Activated CD4-positive, alpha-beta memory T cell treated with anti-CD3 and anti-CD28 coated beads, Interleukin-2, amount 10 ng/mL, durations not matched to agents 7 days and 5 days (primary cell): ENCODE results near the gene MYH7. TPM values are rescaled to one million over a fixed set of nuclear protein-coding genes. Genes with fewer than 3 reads are reported as not detected.

Source experiments
- CTCF ChIA-PET: fragments of 350-600 bp; sonication (Branson Sonifier 250); formaldehyde crosslinking; loops from one replicate; lab custom pipeline; 2021; ENCODE audit warnings: antibody characterized with exemption, inconsistent platforms; lab: Charles Lee
- POLR2A ChIA-PET: fragments of 350-600 bp; sonication (Branson Sonifier 250); formaldehyde crosslinking; loops from one replicate; lab custom pipeline; 2021; ENCODE audit warnings: antibody characterized with exemption; lab: Charles Lee
- DNase-seq: peaks from one replicate; pipeline ENCODE4 v3.0.0-alpha.2; 2020
- H3K27ac Mint-ChIP-seq: one replicate; pipeline ENCODE4 v1.8.0; 2021; ENCODE audit warnings: mild to moderate bottlenecking, mixed read lengths
- H3K27me3 Mint-ChIP-seq: one replicate; pipeline ENCODE4 v1.8.0; 2021; ENCODE audit warnings: mixed read lengths
- H3K36me3 Mint-ChIP-seq: one replicate; pipeline ENCODE4 v1.8.0; 2021; ENCODE audit warnings: low read depth, mixed read lengths
- H3K4me1 Mint-ChIP-seq: one replicate; pipeline ENCODE4 v1.8.0; 2021; ENCODE audit warnings: mixed read lengths
- H3K4me3 Mint-ChIP-seq: one replicate; pipeline ENCODE4 v1.8.0; 2021; ENCODE audit warnings: mild to moderate bottlenecking, mixed read lengths
- H3K9me3 Mint-ChIP-seq: one replicate; pipeline ENCODE4 v1.8.0; 2021; ENCODE audit warnings: mixed read lengths
- total RNA-seq, 2 experiments: library from RNA; stranded (reverse); gene quantifications; one replicate each; pipeline ENCODE4 v1.2.3, GENCODE V29; 2021

MYH7 gene
- total RNA-seq, 2 experiments from 2014 or later = 0.05 TPM; not detected in 1

GRCh38 chr14:23444314-23444713, 8.9 kb upstream of the MYH7 start:
- CTCF ChIA-PET = no interaction called here

GRCh38 chr14:23443881-23444280, 8.4 kb upstream of the MYH7 start:
- H3K4me1 Mint-ChIP-seq = peaks cover 10% of the 10 kb centered on the region
- H3K4me3 Mint-ChIP-seq = no peak overlapping the region
- no peaks in the 10 kb centered on the region for H3K9me3 Mint-ChIP-seq
- no peak overlapping the region for H3K27ac Mint-ChIP-seq
- H3K36me3 Mint-ChIP-seq = no peaks in the 10 kb centered on the region
- peak; percentile 8 for DNase-seq
- ChIA-PET CTCF (no interaction called here), POLR2A (no interaction called here)
- H3K27me3 Mint-ChIP-seq = peaks cover 4% of the 10 kb centered on the region

More at GRCh38 chr14:23444314-23444713, 8.9 kb upstream of the MYH7 start:
- Mint-ChIP-seq H3K27me3 (peaks cover 4% of the 10 kb centered on the region), H3K36me3 (no peaks in the 10 kb centered on the region), H3K4me1 (peaks cover 10% of the 10 kb centered on the region), H3K9me3 (no peaks in the 10 kb centered on the region), H3K27ac (no peak overlapping the region), H3K4me3 (no peak overlapping the region)
- POLR2A ChIA-PET = no interaction called here
- no peak for DNase-seq

- no peak overlapping the region for H3K27ac Mint-ChIP-seq
- no peak overlapping the region for H3K4me3 Mint-ChIP-seq
- H3K36me3 Mint-ChIP-seq = no peaks in the 10 kb centered on the region
- peaks cover 4% of the 10 kb centered on the region for H3K27me3 Mint-ChIP-seq
- H3K9me3 Mint-ChIP-seq = no peaks in the 10 kb centered on the region
- ChIA-PET POLR2A (no interaction called here), CTCF (interaction anchor here (1.6 kb wide), 1 partner anchor 63 kb away, joined by 5 read pairs; no protein-coding TSS in a partner anchor)
- H3K4me1 Mint-ChIP-seq = peaks cover 10% of the 10 kb centered on the region
- DNase-seq = peak; percentile 1
Observed at GRCh38 chr14:23443411-23443812, 8.0 kb upstream of the MYH7 start.

DNA sequence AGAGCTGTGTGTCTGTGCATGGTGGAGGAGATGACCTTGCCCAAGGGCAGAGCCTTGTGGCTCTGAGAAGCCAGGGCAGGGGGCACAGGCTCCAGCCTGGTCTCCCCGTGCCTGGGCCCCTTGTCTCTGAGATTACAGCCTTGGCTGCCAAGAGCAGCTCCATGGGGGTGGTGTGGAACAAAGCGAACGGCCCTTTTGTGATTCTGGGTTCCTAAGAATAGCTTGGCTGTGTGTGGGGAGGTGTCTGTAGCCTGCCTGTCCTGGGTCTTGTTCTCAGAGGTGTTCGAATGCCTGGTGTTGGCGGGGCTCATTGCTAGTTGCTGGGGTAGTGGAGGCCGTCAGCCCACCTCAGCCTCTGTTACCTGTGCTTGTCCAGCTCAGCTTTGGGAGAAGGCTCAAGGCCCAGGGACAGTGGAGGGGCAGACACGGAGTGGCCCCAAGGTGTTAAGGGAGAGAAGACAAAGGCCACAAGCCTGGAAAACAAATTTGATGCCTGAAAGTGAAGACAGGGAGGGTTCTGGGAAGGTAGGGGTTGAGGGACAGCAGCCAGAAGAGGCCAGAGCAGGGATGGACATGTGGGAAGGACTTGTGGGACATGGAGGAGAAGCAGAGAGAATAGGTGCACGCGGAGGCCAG, 7.4 kb upstream of the MYH7 start:
- Mint-ChIP-seq H3K4me1 (peaks cover 8% of the 10 kb centered on the region), H3K27me3 (peaks cover 4% of the 10 kb centered on the region), H3K9me3 (no peaks in the 10 kb centered on the region), H3K27ac (no peak overlapping the region), H3K36me3 (no peaks in the 10 kb centered on the region), H3K4me3 (no peak overlapping the region)
- peak; percentile 12 for DNase-seq
- ChIA-PET CTCF (interaction anchor here (0.6 to 1.6 kb wide), 2 partner anchors 63 to 147 kb away, joined by 4 to 5 read pairs; no protein-coding TSS in a partner anchor), POLR2A (no interaction called here)

DNA sequence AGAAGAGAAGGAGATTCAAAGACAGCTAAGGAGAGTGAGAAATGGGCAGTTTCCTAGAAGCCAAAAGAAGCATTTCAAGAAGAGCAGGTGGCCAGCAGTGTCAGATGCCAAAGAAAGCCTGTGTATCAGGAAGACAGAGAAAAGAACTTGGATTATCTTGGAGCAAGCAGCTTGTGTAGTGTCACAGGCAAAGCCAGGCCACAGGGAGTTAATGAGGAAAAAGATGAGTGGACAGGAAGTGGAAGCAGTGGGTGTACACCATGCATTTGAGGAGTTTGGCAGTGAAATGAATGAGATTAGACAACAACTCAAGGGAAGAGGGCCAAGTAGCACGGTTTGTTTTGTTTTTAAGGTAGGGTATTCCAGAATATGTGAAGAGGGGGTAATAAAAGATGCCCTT, 5.6 kb upstream of the MYH7 start:
- no peak overlapping the region for H3K27ac Mint-ChIP-seq
- H3K36me3 Mint-ChIP-seq = no peaks in the 10 kb centered on the region
- no peaks in the 10 kb centered on the region for H3K9me3 Mint-ChIP-seq
- POLR2A ChIA-PET = no interaction called here
- H3K4me1 Mint-ChIP-seq = no peaks in the 10 kb centered on the region
- no peak overlapping the region for H3K4me3 Mint-ChIP-seq
- peaks cover 4% of the 10 kb centered on the region for H3K27me3 Mint-ChIP-seq
- CTCF ChIA-PET = no interaction called here
- DNase-seq = peak; percentile 4

- H3K4me1 Mint-ChIP-seq = no peaks in the 10 kb centered on the region
- H3K27me3 Mint-ChIP-seq = peaks cover 10% of the 10 kb centered on the region
- H3K27ac Mint-ChIP-seq = no peak overlapping the region
- DNase-seq = peak; percentile 7
- H3K9me3 Mint-ChIP-seq = no peaks in the 10 kb centered on the region
- no peaks in the 10 kb centered on the region for H3K36me3 Mint-ChIP-seq
- H3K4me3 Mint-ChIP-seq = no peak overlapping the region
- ChIA-PET CTCF (no interaction called here), POLR2A (no interaction called here)
Observed at GRCh38 chr14:23439107-23439835, 3.8 kb upstream of the MYH7 start.

DNA sequence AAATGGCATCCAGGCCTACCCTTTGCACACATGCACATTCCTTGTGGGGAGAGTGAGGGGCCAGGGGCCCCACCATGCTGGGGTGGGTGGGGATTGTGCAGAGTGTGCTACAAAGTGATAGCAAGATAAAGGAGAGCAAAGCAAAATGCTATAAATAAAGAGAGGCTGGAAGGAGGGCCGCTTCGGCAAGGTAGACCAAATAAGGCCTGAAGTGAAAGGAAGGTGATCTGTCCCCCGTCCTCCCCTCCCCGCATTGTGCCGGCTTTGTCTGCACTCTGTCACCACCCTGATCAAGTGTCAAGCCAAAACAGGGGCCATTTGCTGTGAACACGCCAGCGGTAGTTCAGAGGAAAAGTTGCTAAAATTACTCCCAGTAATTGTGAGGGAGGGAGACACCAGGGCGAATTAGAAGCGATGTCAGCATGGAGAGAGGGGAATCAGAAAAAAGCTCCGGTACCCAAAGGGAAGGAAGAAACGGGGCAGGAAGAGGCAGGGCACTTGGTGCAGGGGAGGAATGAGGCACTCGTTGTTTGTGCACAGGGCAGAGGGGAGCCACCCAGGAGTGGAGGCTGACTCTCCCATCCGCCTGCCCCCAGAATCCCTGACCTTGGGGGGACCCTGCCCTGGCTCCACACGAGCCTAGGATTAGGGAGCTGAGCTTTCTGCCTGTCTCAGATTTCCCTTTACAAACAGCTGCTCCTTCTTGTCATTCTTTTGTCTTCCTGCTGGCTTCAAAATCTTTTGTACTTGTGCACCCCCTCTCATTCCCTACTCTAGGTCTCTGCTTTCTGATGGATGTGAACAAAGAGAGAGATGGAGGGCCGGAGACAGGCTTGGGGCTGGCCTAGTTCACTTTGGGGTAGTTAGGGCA, 2.9 kb upstream of the MYH7 start:
- DNase-seq = peak; percentile 5
- H3K27me3 Mint-ChIP-seq = peaks cover 10% of the 10 kb centered on the region
- POLR2A ChIA-PET = no interaction called here
- no peaks in the 10 kb centered on the region for H3K36me3 Mint-ChIP-seq
- no peaks in the 10 kb centered on the region for H3K4me1 Mint-ChIP-seq
- no peaks in the 10 kb centered on the region for H3K9me3 Mint-ChIP-seq
- no peak overlapping the region for H3K4me3 Mint-ChIP-seq
- no peak overlapping the region for H3K27ac Mint-ChIP-seq
- CTCF ChIA-PET = no interaction called here

DNA sequence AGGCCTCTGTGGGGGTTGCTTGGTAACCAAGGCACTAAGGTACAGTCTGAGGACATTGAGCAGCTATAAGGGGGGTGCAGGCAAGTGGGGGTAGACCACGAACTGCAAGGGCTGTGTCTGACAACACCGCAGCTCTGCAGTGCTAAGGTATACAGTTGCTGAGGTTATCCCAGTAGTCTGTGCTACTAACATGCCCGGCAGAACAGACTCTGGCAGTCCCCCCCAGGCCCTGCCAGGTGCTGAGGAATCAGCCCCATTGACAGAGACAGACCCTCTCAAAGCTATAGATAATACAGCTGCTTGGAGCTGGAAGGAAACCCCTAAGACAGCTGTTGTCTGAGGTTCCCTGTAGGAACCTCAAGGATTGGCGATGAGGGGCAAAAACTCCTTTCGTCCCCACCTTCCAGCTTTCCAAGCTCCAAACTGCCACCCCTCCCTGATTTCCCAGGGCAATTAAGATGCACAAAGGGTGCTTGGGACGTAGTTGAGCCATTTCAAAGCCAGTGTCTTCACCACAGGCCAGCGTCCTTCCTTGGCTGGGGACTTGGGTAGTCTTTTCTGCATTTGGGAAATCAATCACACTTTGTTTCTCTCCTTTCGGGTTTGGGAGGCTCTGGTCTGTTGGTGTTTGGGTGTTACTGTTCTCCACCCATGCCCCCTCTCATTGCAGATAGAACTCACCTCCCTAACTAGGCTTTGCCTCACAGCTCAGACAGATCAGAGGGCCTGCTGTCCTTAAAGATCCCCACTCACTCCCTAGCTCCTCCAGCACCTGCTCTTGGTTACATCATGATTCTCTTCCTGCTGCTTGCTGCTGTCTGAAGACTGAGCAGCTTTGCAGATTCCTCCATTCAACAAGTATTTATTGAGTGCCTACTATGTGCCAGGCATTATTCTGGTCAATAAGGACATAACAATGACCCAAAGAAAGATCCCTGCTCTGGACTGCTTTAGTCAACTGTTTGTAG, 2.0 kb upstream of the MYH7 start:
- Mint-ChIP-seq H3K27ac (no peak overlapping the region), H3K4me3 (no peak overlapping the region), H3K36me3 (no peaks in the 10 kb centered on the region), H3K9me3 (no peaks in the 10 kb centered on the region), H3K27me3 (peaks cover 6% of the 10 kb centered on the region), H3K4me1 (no peaks in the 10 kb centered on the region)
- ChIA-PET CTCF (no interaction called here), POLR2A (no interaction called here)
- DNase-seq = peak; percentile 10

GRCh38 chr14:23436327-23437132, 1.1 kb upstream of the MYH7 start:
- peaks cover 6% of the 10 kb centered on the region for H3K27me3 Mint-ChIP-seq
- ChIA-PET POLR2A (no interaction called here), CTCF (interaction anchor here (1.0 to 1.2 kb wide), 2 partner anchors 11 to 195 kb away, joined by 3 read pairs; no protein-coding TSS in a partner anchor)
- no peak overlapping the region for H3K27ac Mint-ChIP-seq
- no peaks in the 10 kb centered on the region for H3K4me1 Mint-ChIP-seq
- no peaks in the 10 kb centered on the region for H3K36me3 Mint-ChIP-seq
- H3K4me3 Mint-ChIP-seq = no peak overlapping the region
- H3K9me3 Mint-ChIP-seq = no peaks in the 10 kb centered on the region
- no peak for DNase-seq

- POLR2A ChIA-PET = no interaction called here
- Mint-ChIP-seq H3K27ac (no peak overlapping the region), H3K4me3 (no peak overlapping the region), H3K27me3 (peaks cover 6% of the 10 kb centered on the region), H3K9me3 (no peaks in the 10 kb centered on the region), H3K36me3 (no peaks in the 10 kb centered on the region), H3K4me1 (no peaks in the 10 kb centered on the region)
- no peak for DNase-seq
- CTCF ChIA-PET = no interaction called here
Observed at GRCh38 chr14:23434488-23435222, 805 bp downstream of the MYH7 start.

DNA sequence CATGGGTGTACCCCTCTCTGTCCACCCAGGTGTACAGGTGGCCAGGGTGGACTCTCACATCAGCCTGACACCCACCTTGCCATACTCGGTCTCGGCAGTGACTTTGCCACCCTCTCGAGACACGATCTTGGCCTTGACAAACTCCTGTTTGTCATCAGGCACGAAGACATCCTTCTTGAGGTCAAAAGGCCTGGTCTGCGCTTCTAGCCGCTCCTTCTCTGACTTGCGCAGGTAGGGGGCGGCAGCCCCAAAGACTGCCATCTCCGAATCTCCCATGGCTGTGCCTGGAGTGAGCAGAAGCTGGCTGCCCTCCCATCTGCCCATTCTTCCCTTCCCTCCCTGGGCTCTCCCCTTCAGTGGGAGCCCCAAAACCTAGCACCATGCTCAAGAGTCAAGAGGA, 2.0 kb downstream of the MYH7 start:
- ChIA-PET CTCF (no interaction called here), POLR2A (no interaction called here)
- H3K27me3 Mint-ChIP-seq = peaks cover 6% of the 10 kb centered on the region
- DNase-seq = no peak
- no peaks in the 10 kb centered on the region for H3K36me3 Mint-ChIP-seq
- H3K4me1 Mint-ChIP-seq = no peaks in the 10 kb centered on the region
- H3K9me3 Mint-ChIP-seq = no peaks in the 10 kb centered on the region
- H3K27ac Mint-ChIP-seq = no peak overlapping the region
- H3K4me3 Mint-ChIP-seq = no peak overlapping the region
